NCI-H2171 treated with DMSO at 0.1 percent for 48 hours (cell line): ENCODE data around the gene PODXL.
"Not testable (repeated sequence)": the region's sequence is repeated elsewhere in the genome, so short reads cannot be mapped to it uniquely, and the experiment has no call there.

ENCODE experiments used
- DNase-seq: peaks from one replicate; lab custom pipeline; 2025; lab: John Stamatoyannopoulos, UW

The PODXL gene

GRCh38 chr7:131536361-131536849 is 20.0 kb downstream of the PODXL start:
- DNase-seq = no peak

- DNase-seq = no peak
Measured at GRCh38 chr7:131533566-131534561, 22.6 kb downstream of the PODXL start.

- DNase-seq = no peak
Measured at GRCh38 chr7:131533151-131533559, 23.3 kb downstream of the PODXL start.

GRCh38 chr7:131532570-131533091 is 23.8 kb downstream of the PODXL start:
- no peak for DNase-seq

GRCh38 chr7:131530137-131530536 is 26.3 kb downstream of the PODXL start:
- no peak for DNase-seq

GRCh38 chr7:131529617-131530016 is 26.8 kb downstream of the PODXL start:
- DNase-seq = no peak

- DNase-seq = no peak
Measured at GRCh38 chr7:131529179-131529578, 27.2 kb downstream of the PODXL start.

GRCh38 chr7:131527456-131527855 is 29.0 kb downstream of the PODXL start:
- no peak for DNase-seq

- DNase-seq = no peak
Measured at GRCh38 chr7:131525820-131526219, 30.6 kb downstream of the PODXL start.

- DNase-seq = no peak
Measured at GRCh38 chr7:131524703-131525102, 31.7 kb downstream of the PODXL start.

GRCh38 chr7:131524115-131524514 is 32.3 kb downstream of the PODXL start:
- no peak for DNase-seq

- no peak for DNase-seq
Measured at GRCh38 chr7:131522325-131522930, 34.0 kb downstream of the PODXL start.

GRCh38 chr7:131521651-131522163 is 34.7 kb downstream of the PODXL start:
- peak; percentile 33 for DNase-seq

GRCh38 chr7:131518626-131519025 is 37.8 kb downstream of the PODXL start:
- no peak for DNase-seq

- no peak for DNase-seq
Measured at GRCh38 chr7:131517218-131517923, 39.1 kb downstream of the PODXL start.

- not testable (repeated sequence) for DNase-seq
Measured at GRCh38 chr7:131515471-131515870, 41.0 kb downstream of the PODXL start.

- DNase-seq = peak; percentile 85
Measured at GRCh38 chr7:131513245-131514061, 43.0 kb downstream of the PODXL start.

- DNase-seq = no peak
Measured at GRCh38 chr7:131511774-131512535, 44.5 kb downstream of the PODXL start.

- DNase-seq = no peak
Measured at GRCh38 chr7:131511071-131511470, 45.4 kb downstream of the PODXL start.

GRCh38 chr7:131509781-131510180 is 46.6 kb downstream of the PODXL start:
- DNase-seq = no peak
